Gastroesophageal sphincter (tissue), 4 donors: ENCODE results near the gene PHACTR1. TPM values are rescaled to one million over a fixed set of nuclear protein-coding genes. Genes with fewer than 3 reads are reported as not detected.

Source experiments
- ATAC-seq: fragments of 150-250 bp; one replicate; pipeline ENCODE4 v1.9.1; 2016; ENCODE audit warnings: mild to moderate bottlenecking, moderate library complexity
- H3K27ac ChIP-seq, 4 donors: fragments of 200-600 bp; sonication (generic) in 3 of 4; 1 replicate in 3 of 4; 2 replicates in 1 of 4; pipeline ENCODE4 v1.5.1; 2016 to 2019
- H3K27me3 ChIP-seq: fragments of 200-600 bp; sonication (generic); one replicate; pipeline ENCODE4 v1.5.1; 2019
- H3K36me3 ChIP-seq, 2 donors: fragments of 200-600 bp; sonication (generic); one replicate each; pipeline ENCODE4 v1.5.1; 2019; ENCODE audit warnings: control low read depth in 1 of 2
- H3K4me1 ChIP-seq, 3 donors: fragments of 200-600 bp; sonication (generic); 1 replicate in 2 of 3; 2 replicates in 1 of 3; pipeline ENCODE4 v1.5.1; 2016 to 2019; ENCODE audit warnings: control low read depth in 2 of 3
- H3K4me3 ChIP-seq, 2 donors: fragments of 200-600 bp; sonication (generic); one replicate each; pipeline ENCODE4 v1.5.1; 2019; ENCODE audit warnings: mild to moderate bottlenecking in 1 of 2, moderate library complexity in 1 of 2
- H3K9me3 ChIP-seq, 3 donors: fragments of 200-600 bp; sonication (generic); one replicate each; pipeline ENCODE4 v1.5.1; 2017 to 2019; ENCODE audit warnings: control low read depth in 2 of 3
- CTCF ChIP-seq, 4 experiments: fragments of 200-600 bp in 2 of 4; fragments of 450-650 bp in 2 of 4; sonication (generic) in 1 of 4; IDR thresholded peaks; one replicate each; pipeline ENCODE4 v1.5.1; 2017 to 2019; ENCODE audit warnings: antibody characterized with exemption in 4 of 4, mild to moderate bottlenecking in 2 of 4, moderate library complexity in 2 of 4
- EP300 ChIP-seq: sonication (generic); formaldehyde crosslinking; IDR thresholded peaks from one replicate; pipeline ENCODE4 v1.6.1; 2017; ENCODE audit warnings: antibody characterized with exemption, mild to moderate bottlenecking
- POLR2A ChIP-seq, 2 donors: fragments of 450-650 bp; IDR thresholded peaks; one replicate each; pipeline ENCODE4 v1.6.1; 2017; ENCODE audit warnings: antibody characterized with exemption in 2 of 2, mild to moderate bottlenecking in 2 of 2, moderate library complexity in 1 of 2
- POLR2AphosphoS5 ChIP-seq: sonication (generic); formaldehyde crosslinking; IDR thresholded peaks from one replicate; pipeline ENCODE4 v1.6.1; 2017; ENCODE audit warnings: antibody characterized with exemption
- WGBS, 2 donors: methylation state at CpG; one replicate each; pipeline ENCODE4 v1.1.5; 2018; ENCODE audit warnings: low coverage in 1 of 2; 5-methylcytosine and 5-hydroxymethylcytosine counted together
- total RNA-seq, 4 donors: library from RNA; depleted of rRNA; stranded (reverse); fragments of >200 nt; gene quantifications; one replicate each; pipeline ENCODE4 v1.1.0, GENCODE V29; 2016

Gene PHACTR1
- total RNA-seq, 4 donors from 2014 or later = 0.20 to 27.3 (median 2.2) TPM

GRCh38 chr6:13331516-13332348 lies 615.2 kb downstream of the PHACTR1 start:
- Histone ChIP-seq H3K9me3 (no peaks in the 10 kb centered on the region), H3K27ac (no peak overlapping the region), H3K27me3 (no peaks in the 10 kb centered on the region), H3K4me1 (peaks cover 0 to 24% (median 4%) of the 10 kb centered on the region in 3 donors), H3K36me3 (no peaks in the 10 kb centered on the region), H3K4me3 (no peak overlapping the region)
- 39 to 43% methylated on average over 11 of the region's 13 CpGs for WGBS, 2 donors
- TF ChIP-seq POLR2A (IDR thresholded peaks at IDR 0.05) = no peak
- peak; percentile 36 to 67 (median 48) for TF ChIP-seq CTCF (IDR thresholded peaks at IDR 0.05)
- ATAC-seq = no peak

GRCh38 chr6:13332349-13332706 lies 615.8 kb downstream of the PHACTR1 start:
- H3K36me3 ChIP-seq = no peaks in the 10 kb centered on the region
- 22 to 65% methylated on average over 1 to 2 of the region's 2 CpGs for WGBS, 2 donors
- TF ChIP-seq POLR2A (IDR thresholded peaks at IDR 0.05) = no peak
- TF ChIP-seq EP300 = no peak
- TF ChIP-seq CTCF (IDR thresholded peaks at IDR 0.05) = no peak
- TF ChIP-seq POLR2AphosphoS5 = no peak
- H3K9me3 ChIP-seq = no peaks in the 10 kb centered on the region
- peaks cover 0 to 19% (median 4%) of the 10 kb centered on the region in 3 donors for H3K4me1 ChIP-seq
- no peak for ATAC-seq
- no peaks in the 10 kb centered on the region for H3K27me3 ChIP-seq
- no peak overlapping the region for H3K4me3 ChIP-seq
- no peak overlapping the region for H3K27ac ChIP-seq

- no peak overlapping the region for H3K4me3 ChIP-seq
Observed at GRCh38 chr6:13334953-13335352, 618.4 kb downstream of the PHACTR1 start.

GRCh38 chr6:13336553-13336952 lies 620.0 kb downstream of the PHACTR1 start:
- no peaks in the 10 kb centered on the region for H3K27me3 ChIP-seq
- WGBS, 2 donors = 0% methylated on average over 3 to 6 of the region's 11 CpGs
- H3K27ac ChIP-seq = peak overlapping the region in 1 of 4 donors; percentile 18
- TF ChIP-seq POLR2AphosphoS5 (no peak), POLR2A (IDR thresholded peaks at IDR 0.05) (no peak), CTCF (IDR thresholded peaks at IDR 0.05) (peak; percentile 90 to 95 (median 92)), EP300 (no peak)
- H3K4me1 ChIP-seq = peaks cover 0 to 6% (median 0%) of the 10 kb centered on the region in 3 donors
- H3K4me3 ChIP-seq = no peak overlapping the region
- H3K9me3 ChIP-seq = peaks cover 0 to 6% (median 0%) of the 10 kb centered on the region in 3 donors
- peak; percentile 81 for ATAC-seq
- H3K36me3 ChIP-seq = no peaks in the 10 kb centered on the region

More at GRCh38 chr6:13334953-13335352, 618.4 kb downstream of the PHACTR1 start:
- ATAC-seq = no peak
- TF ChIP-seq POLR2AphosphoS5 (no peak), CTCF (IDR thresholded peaks at IDR 0.05) (no peak), EP300 (no peak)
- H3K9me3 ChIP-seq = no peaks in the 10 kb centered on the region
- no peaks in the 10 kb centered on the region for H3K27me3 ChIP-seq
- H3K4me1 ChIP-seq = peaks cover 0 to 6% (median 0%) of the 10 kb centered on the region in 3 donors
- H3K27ac ChIP-seq = no peak overlapping the region
- 30 to 40% methylated on average over 2 to 3 of the region's 3 CpGs for WGBS, 2 donors
- no peaks in the 10 kb centered on the region for H3K36me3 ChIP-seq

- no peaks in the 10 kb centered on the region for H3K27me3 ChIP-seq
- no peak for TF ChIP-seq EP300
- no peak for TF ChIP-seq CTCF (IDR thresholded peaks at IDR 0.05)
- no peak for TF ChIP-seq POLR2A (IDR thresholded peaks at IDR 0.05)
- TF ChIP-seq POLR2AphosphoS5 = no peak
- no peak overlapping the region for H3K4me3 ChIP-seq
- no peak overlapping the region for H3K27ac ChIP-seq
- peaks cover 0 to 6% (median 0%) of the 10 kb centered on the region in 3 donors for H3K4me1 ChIP-seq
- 92 to 100% methylated on average over 1 to 5 of the region's 5 CpGs for WGBS, 2 donors
- peaks cover 0 to 16% (median 0%) of the 10 kb centered on the region in 3 donors for H3K9me3 ChIP-seq
- no peak for ATAC-seq
- no peaks in the 10 kb centered on the region for H3K36me3 ChIP-seq
Observed at GRCh38 chr6:13338038-13338437, 621.5 kb downstream of the PHACTR1 start.
